ENCODE results near the gene DCLK1. TPM values are rescaled to one million over a fixed set of nuclear protein-coding genes. Genes with fewer than 3 reads are reported as not detected.

Gene DCLK1
- total RNA-seq, 3 donors from 2014 or later = not detected

DNA sequence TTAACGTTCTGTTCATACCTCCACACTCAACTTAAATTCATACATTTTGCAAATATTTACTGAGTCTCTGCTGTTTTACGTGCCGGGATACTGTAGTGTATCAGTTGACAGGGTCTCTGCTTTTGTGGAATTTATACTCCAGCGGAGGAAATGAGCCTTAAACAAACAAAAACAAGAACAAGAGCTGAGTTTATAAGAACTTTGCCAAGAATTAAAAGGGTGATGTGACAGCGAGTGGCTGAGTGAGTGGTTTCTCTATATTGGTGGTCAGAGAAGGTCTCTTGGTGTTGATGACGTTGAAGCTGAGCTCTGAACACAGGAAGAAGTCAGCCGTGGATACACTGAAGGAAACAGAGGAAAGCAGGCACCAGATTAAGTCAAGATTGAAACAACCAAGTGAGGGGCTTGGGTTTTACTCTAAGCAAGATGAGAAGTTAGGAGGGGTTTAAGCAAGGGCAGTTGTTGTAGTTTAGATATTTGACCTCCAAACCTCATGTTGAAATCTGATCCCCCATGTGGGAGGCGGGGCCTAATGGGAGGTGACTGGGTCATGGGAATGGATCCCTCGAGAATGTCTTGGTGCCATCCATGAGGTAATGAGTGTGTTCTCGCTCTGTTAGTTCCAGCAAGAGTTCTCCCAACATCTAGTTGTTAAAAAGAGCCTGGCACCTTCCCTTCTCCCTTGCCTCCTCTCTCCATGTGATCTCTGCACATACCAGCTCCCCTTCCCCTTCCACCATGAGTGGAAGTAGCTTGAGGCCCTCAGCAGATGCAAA, 248.3 kb downstream of the DCLK1 start:
- Mint-ChIP-seq H3K4me3 (no peak overlapping the region), H3K27me3 (ENCODE audit: low read depth) (no peaks in the 10 kb centered on the region), H3K36me3 (ENCODE audit: insufficient read depth) (no peaks in the 10 kb centered on the region), H3K9me3 (no peaks in the 10 kb centered on the region), H3K4me1 (ENCODE audit: low read depth) (no peaks in the 10 kb centered on the region)
- ATAC-seq (no peak), DNase-seq (no peak)

- H3K36me3 Mint-ChIP-seq (ENCODE audit: insufficient read depth) = no peaks in the 10 kb centered on the region
- H3K4me1 Mint-ChIP-seq (ENCODE audit: low read depth) = no peaks in the 10 kb centered on the region
- ATAC-seq (no peak), DNase-seq (no peak)
- no peaks in the 10 kb centered on the region for H3K9me3 Mint-ChIP-seq
- H3K4me3 Mint-ChIP-seq = no peak overlapping the region
- no peaks in the 10 kb centered on the region for H3K27me3 Mint-ChIP-seq (ENCODE audit: low read depth)
Observed at GRCh38 chr13:35881360-35881759, 249.8 kb downstream of the DCLK1 start.

DNA sequence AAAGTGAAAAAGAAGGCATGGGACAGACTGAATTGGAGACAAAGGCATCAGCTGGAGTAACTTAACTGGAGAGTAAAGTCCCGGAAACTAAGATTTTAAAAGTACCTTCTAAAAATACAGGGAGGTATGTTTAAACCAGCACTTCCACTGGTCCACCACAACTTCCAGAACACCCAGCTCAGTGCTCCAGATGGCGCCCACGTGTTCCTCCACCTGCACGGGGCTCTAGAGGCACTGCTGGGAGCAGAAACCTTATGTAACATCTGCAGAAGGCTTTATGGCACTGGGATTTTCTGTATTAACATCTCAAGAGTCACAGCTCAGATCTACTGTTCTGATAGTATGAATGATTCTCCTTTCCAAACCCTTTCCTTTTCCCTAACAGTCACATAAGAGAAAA, 252.1 kb downstream of the DCLK1 start:
- Mint-ChIP-seq H3K36me3 (ENCODE audit: insufficient read depth) (no peaks in the 10 kb centered on the region), H3K4me3 (no peak overlapping the region), H3K27me3 (ENCODE audit: low read depth) (no peaks in the 10 kb centered on the region), H3K4me1 (ENCODE audit: low read depth) (no peaks in the 10 kb centered on the region), H3K9me3 (no peaks in the 10 kb centered on the region)
- no peak for ATAC-seq
- no peak for DNase-seq

DNA sequence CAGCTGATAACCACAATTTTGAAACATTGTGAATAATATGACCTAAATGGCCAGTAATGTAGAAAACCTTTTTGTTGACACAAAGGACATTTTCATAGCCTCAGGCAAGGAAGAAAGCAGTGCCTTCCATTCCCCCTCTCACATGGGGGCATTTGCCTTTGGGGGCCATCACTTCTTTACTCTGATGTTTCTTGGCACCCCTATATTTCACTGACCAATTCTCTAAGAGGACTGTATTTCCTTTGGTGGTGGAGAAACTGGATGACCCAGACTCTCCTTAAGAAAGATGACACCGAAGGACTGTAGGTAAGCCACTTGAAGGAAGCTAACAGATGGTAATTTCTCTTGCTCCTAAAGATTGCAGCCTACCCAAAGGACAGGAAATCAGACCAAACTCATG, 254.6 kb downstream of the DCLK1 start:
- Mint-ChIP-seq H3K4me1 (ENCODE audit: low read depth) (no peaks in the 10 kb centered on the region), H3K4me3 (no peak overlapping the region), H3K36me3 (ENCODE audit: insufficient read depth) (no peaks in the 10 kb centered on the region), H3K9me3 (no peaks in the 10 kb centered on the region), H3K27me3 (ENCODE audit: low read depth) (no peaks in the 10 kb centered on the region)
- DNase-seq = no peak
- ATAC-seq = no peak

- ATAC-seq (no peak), DNase-seq (no peak)
- no peaks in the 10 kb centered on the region for H3K27me3 Mint-ChIP-seq (ENCODE audit: low read depth)
- no peaks in the 10 kb centered on the region for H3K4me1 Mint-ChIP-seq (ENCODE audit: low read depth)
- H3K4me3 Mint-ChIP-seq = no peak overlapping the region
- no peaks in the 10 kb centered on the region for H3K9me3 Mint-ChIP-seq
- H3K36me3 Mint-ChIP-seq (ENCODE audit: insufficient read depth) = no peaks in the 10 kb centered on the region
Observed at GRCh38 chr13:35874704-35875103, 256.5 kb downstream of the DCLK1 start.

GRCh38 chr13:35872369-35872768, 258.8 kb downstream of the DCLK1 start:
- Mint-ChIP-seq H3K9me3 (no peaks in the 10 kb centered on the region), H3K4me1 (ENCODE audit: low read depth) (no peaks in the 10 kb centered on the region), H3K36me3 (ENCODE audit: insufficient read depth) (no peaks in the 10 kb centered on the region)

GRCh38 chr13:35871561-35871960, 259.6 kb downstream of the DCLK1 start:
- DNase-seq = no peak
- Mint-ChIP-seq H3K9me3 (no peaks in the 10 kb centered on the region), H3K4me3 (no peak overlapping the region), H3K27me3 (ENCODE audit: low read depth) (no peaks in the 10 kb centered on the region), H3K36me3 (ENCODE audit: insufficient read depth) (no peaks in the 10 kb centered on the region), H3K4me1 (ENCODE audit: low read depth) (no peaks in the 10 kb centered on the region)
- ATAC-seq = no peak

More at GRCh38 chr13:35872369-35872768, 258.8 kb downstream of the DCLK1 start:
- ATAC-seq (no peak), DNase-seq (no peak)
- no peaks in the 10 kb centered on the region for H3K27me3 Mint-ChIP-seq (ENCODE audit: low read depth)
- H3K4me3 Mint-ChIP-seq = no peak overlapping the region

DNA sequence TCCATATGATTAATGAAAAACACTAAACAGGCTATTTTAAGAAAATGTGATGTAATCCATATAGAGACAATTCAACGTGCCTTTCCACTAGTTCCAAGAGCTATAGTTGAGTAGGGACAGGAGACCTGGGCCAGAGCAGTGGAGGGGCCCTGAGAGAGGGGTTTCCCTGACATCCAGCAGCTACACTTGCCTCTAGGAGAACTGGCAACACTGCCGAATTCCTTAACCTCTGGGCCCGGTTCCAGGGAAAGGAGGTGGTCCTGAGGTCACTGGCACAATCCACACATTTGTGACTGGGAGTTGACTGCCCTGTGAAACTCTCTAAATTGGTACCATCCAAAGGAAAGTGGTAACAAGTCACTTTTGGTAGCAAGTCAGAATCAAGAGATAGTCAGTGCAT, 264.4 kb downstream of the DCLK1 start:
- ATAC-seq (no peak), DNase-seq (no peak)
- Mint-ChIP-seq H3K4me3 (no peak overlapping the region), H3K4me1 (ENCODE audit: low read depth) (no peaks in the 10 kb centered on the region), H3K36me3 (ENCODE audit: insufficient read depth) (no peaks in the 10 kb centered on the region), H3K27me3 (ENCODE audit: low read depth) (no peaks in the 10 kb centered on the region), H3K9me3 (peaks cover 7% of the 10 kb centered on the region)

GRCh38 chr13:35865341-35866240, 265.6 kb downstream of the DCLK1 start:
- ATAC-seq = no peak
- Mint-ChIP-seq H3K27me3 (ENCODE audit: low read depth) (no peaks in the 10 kb centered on the region), H3K4me1 (ENCODE audit: low read depth) (no peaks in the 10 kb centered on the region), H3K9me3 (peaks cover 7% of the 10 kb centered on the region), H3K36me3 (ENCODE audit: insufficient read depth) (no peaks in the 10 kb centered on the region), H3K4me3 (no peak overlapping the region)
- DNase-seq = no peak

DNA sequence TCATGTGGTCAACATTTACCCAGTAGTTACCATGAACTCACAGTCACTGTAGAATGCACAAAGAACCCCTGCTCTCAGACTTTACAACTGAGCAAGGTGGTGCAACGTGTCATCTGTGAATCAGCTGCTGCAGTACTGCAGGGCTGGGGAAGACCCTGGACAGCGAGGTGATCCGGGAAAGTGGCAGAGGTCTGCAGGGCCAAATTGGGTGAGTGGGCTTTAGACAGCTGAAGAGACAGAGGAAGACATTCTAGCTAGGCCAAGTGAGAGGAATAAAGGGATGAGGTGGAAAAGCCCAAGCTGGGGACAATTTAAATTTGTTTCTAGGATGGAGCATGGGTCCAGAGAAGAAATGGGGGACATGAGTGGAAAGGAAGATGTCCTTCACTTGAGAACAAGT, 270.5 kb downstream of the DCLK1 start:
- Mint-ChIP-seq H3K36me3 (ENCODE audit: insufficient read depth) (no peaks in the 10 kb centered on the region), H3K27me3 (ENCODE audit: low read depth) (peaks cover 5% of the 10 kb centered on the region), H3K9me3 (peaks cover 7% of the 10 kb centered on the region), H3K4me1 (ENCODE audit: low read depth) (no peaks in the 10 kb centered on the region), H3K4me3 (no peak overlapping the region)
- no peak for ATAC-seq
- DNase-seq = no peak

- no peak overlapping the region for H3K4me3 Mint-ChIP-seq
- ATAC-seq (no peak), DNase-seq (no peak)
- H3K36me3 Mint-ChIP-seq (ENCODE audit: insufficient read depth) = no peaks in the 10 kb centered on the region
- peaks cover 7% of the 10 kb centered on the region for H3K9me3 Mint-ChIP-seq
- no peaks in the 10 kb centered on the region for H3K4me1 Mint-ChIP-seq (ENCODE audit: low read depth)
- H3K27me3 Mint-ChIP-seq (ENCODE audit: low read depth) = peaks cover 7% of the 10 kb centered on the region
Observed at GRCh38 chr13:35859981-35860380, 271.2 kb downstream of the DCLK1 start.

DNA sequence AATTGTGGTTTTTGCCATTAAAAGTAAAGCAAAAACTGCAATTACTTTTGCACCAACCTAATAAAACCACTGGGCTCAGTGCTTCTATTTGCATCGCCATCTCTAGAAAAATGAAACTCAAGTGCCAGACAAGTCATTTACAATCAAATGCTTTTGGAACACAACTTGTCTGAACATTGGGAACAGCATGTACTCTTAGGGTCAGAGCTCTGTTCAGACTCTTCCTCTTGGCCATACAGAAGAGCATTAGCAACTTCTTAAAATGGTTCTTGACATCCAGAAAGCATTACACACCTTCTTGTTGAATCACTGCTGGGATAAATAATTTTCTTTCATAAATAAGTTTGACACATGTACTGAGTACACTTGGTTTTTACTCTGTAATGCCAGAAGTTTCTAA, 272.5 kb downstream of the DCLK1 start:
- Mint-ChIP-seq H3K9me3 (peaks cover 7% of the 10 kb centered on the region), H3K4me1 (ENCODE audit: low read depth) (no peaks in the 10 kb centered on the region), H3K4me3 (no peak overlapping the region), H3K36me3 (ENCODE audit: insufficient read depth) (no peaks in the 10 kb centered on the region), H3K27me3 (ENCODE audit: low read depth) (peaks cover 13% of the 10 kb centered on the region)
- DNase-seq (no peak), ATAC-seq (no peak)

DNA sequence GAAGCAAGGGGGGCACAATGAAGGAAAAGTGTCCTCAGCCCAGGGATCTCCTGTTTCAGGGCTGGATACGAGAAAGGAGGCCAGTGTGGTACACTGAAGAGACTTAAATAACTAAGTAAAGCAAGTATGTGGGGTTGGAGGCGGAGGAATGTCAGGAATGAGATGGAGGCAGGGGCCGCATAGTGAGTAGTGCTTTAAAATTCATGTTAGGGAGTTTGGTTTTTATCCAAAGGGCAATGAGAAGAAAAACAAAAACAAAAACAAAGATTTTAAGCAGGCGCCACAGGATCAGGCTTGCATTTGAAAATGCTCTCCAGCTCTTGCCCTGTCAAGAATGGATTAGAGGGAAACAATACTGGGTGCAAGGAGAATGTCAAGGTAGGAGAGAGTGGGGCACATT, 273.4 kb downstream of the DCLK1 start:
- Mint-ChIP-seq H3K9me3 (peaks cover 7% of the 10 kb centered on the region), H3K27me3 (ENCODE audit: low read depth) (peaks cover 14% of the 10 kb centered on the region), H3K4me1 (ENCODE audit: low read depth) (no peaks in the 10 kb centered on the region), H3K36me3 (ENCODE audit: insufficient read depth) (no peaks in the 10 kb centered on the region), H3K4me3 (no peak overlapping the region)
- DNase-seq (no peak), ATAC-seq (no peak)

- Mint-ChIP-seq H3K4me3 (no peak overlapping the region), H3K4me1 (ENCODE audit: low read depth) (no peaks in the 10 kb centered on the region), H3K36me3 (ENCODE audit: insufficient read depth) (no peaks in the 10 kb centered on the region), H3K9me3 (no peaks in the 10 kb centered on the region), H3K27me3 (ENCODE audit: low read depth) (peaks cover 14% of the 10 kb centered on the region)
- no peak for ATAC-seq
- DNase-seq = no peak
Observed at GRCh38 chr13:35856721-35857364, 274.3 kb downstream of the DCLK1 start.

All from activated T-cell treated with anti-CD3 and anti-CD28 coated beads, Interleukin-2, amount 50 U/mL, for 4 hours (primary cell).